ENCODE data around the gene ABHD14A. TPM values are rescaled to one million over a fixed set of nuclear protein-coding genes. Genes with fewer than 3 reads are reported as not detected.

Gene ABHD14A
- total RNA-seq, 2 experiments from 2014 or later = 6.3 to 7.5 TPM

GRCh38 chr3:51948016-51948580 lies 26.8 kb upstream of the ABHD14A start:
- ChIA-PET POLR2A (no interaction called here), CTCF (interaction anchor here (0.7 kb wide), 1 partner anchor 48 kb away, joined by 3 read pairs; the partner anchor contains the start of gene RPL29)
- no peak overlapping the region for H3K27ac Mint-ChIP-seq
- no peak overlapping the region for H3K4me3 Mint-ChIP-seq
- intact Hi-C loops (cut with DNase I, micrococcal nuclease) = loop anchor here in 1 of 2 experiments (10.0 kb wide), 1 partner anchor 1333 kb away; the partner anchor contains the start of genes CISH and MAPKAPK3
- H3K36me3 Mint-ChIP-seq (ENCODE audit: low read depth) = no peaks in the 10 kb centered on the region
- H3K4me1 Mint-ChIP-seq = peaks cover under 1% of the 10 kb centered on the region
- ATAC-seq (no peak), DNase-seq (no peak)
- H3K27me3 Mint-ChIP-seq = peaks cover 2% of the 10 kb centered on the region
- H3K9me3 Mint-ChIP-seq (ENCODE audit: low read depth) = no peaks in the 10 kb centered on the region

- Mint-ChIP-seq H3K27me3 (peaks cover 9% of the 10 kb centered on the region), H3K9me3 (ENCODE audit: low read depth) (no peaks in the 10 kb centered on the region), H3K4me3 (no peak overlapping the region), H3K27ac (no peak overlapping the region), H3K4me1 (no peaks in the 10 kb centered on the region), H3K36me3 (ENCODE audit: low read depth) (no peaks in the 10 kb centered on the region)
- intact Hi-C loops (cut with DNase I, micrococcal nuclease) = loop anchor here in 1 of 2 experiments (10.0 kb wide), 1 partner anchor 1334 kb away; the partner anchor contains the start of genes CISH and MAPKAPK3
- DNase-seq = no peak
- ChIA-PET CTCF (no interaction called here), POLR2A (no interaction called here)
- no peak for ATAC-seq
Measured at GRCh38 chr3:51949121-51949520, 25.7 kb upstream of the ABHD14A start.

GRCh38 chr3:51950899-51951298 lies 24.0 kb upstream of the ABHD14A start:
- ATAC-seq = no peak
- POLR2A ChIA-PET = no interaction called here

GRCh38 chr3:51953445-51953844 lies 21.4 kb upstream of the ABHD14A start:
- peaks cover 4% of the 10 kb centered on the region for H3K4me1 Mint-ChIP-seq
- ChIA-PET POLR2A (interaction anchor here (0.6 kb wide), 1 partner anchor 79 kb away, joined by 4 read pairs; no protein-coding TSS in a partner anchor), CTCF (interaction anchor here (1.0 to 1.6 kb wide), 2 partner anchors 11 to 19 kb away, joined by 3 to 7 read pairs; no protein-coding TSS in a partner anchor)
- H3K9me3 Mint-ChIP-seq (ENCODE audit: low read depth) = no peaks in the 10 kb centered on the region
- H3K4me3 Mint-ChIP-seq = no peak overlapping the region
- H3K27ac Mint-ChIP-seq = no peak overlapping the region
- intact Hi-C loops (cut with DNase I, micrococcal nuclease) = no loop called here
- peaks cover 1% of the 10 kb centered on the region for H3K36me3 Mint-ChIP-seq (ENCODE audit: low read depth)
- ATAC-seq (no peak), DNase-seq (no peak)
- H3K27me3 Mint-ChIP-seq = peaks cover 22% of the 10 kb centered on the region

More at GRCh38 chr3:51950899-51951298, 24.0 kb upstream of the ABHD14A start:
- CTCF ChIA-PET = interaction anchor here (1.2 kb wide), 1 partner anchor 24 kb away, joined by 3 read pairs; the partner anchor contains the start of gene ABHD14A
- Mint-ChIP-seq H3K4me1 (no peaks in the 10 kb centered on the region), H3K4me3 (no peak overlapping the region), H3K27ac (no peak overlapping the region), H3K36me3 (ENCODE audit: low read depth) (no peaks in the 10 kb centered on the region), H3K9me3 (ENCODE audit: low read depth) (no peaks in the 10 kb centered on the region), H3K27me3 (peaks cover 20% of the 10 kb centered on the region)
- no peak for DNase-seq
- intact Hi-C loops (cut with DNase I, micrococcal nuclease) = no loop called here

GRCh38 chr3:51954105-51954504 lies 20.8 kb upstream of the ABHD14A start:
- intact Hi-C loops (cut with DNase I, micrococcal nuclease) = no loop called here
- ChIA-PET CTCF (interaction anchor here (1.0 to 1.5 kb wide), 4 partner anchors 9 to 20 kb away, joined by 3 to 5 read pairs (median 4); partner anchors contain the start of genes ABHD14B and PARP3), POLR2A (interaction anchor here (0.6 kb wide), 1 partner anchor 122 kb away, joined by 3 read pairs; no protein-coding TSS in a partner anchor)
- ATAC-seq (no peak), DNase-seq (no peak)
- Mint-ChIP-seq H3K4me1 (peaks cover 4% of the 10 kb centered on the region), H3K9me3 (ENCODE audit: low read depth) (no peaks in the 10 kb centered on the region), H3K36me3 (ENCODE audit: low read depth) (peaks cover 1% of the 10 kb centered on the region), H3K27ac (no peak overlapping the region), H3K27me3 (peaks cover 22% of the 10 kb centered on the region), H3K4me3 (no peak overlapping the region)

GRCh38 chr3:51954713-51955112 lies 20.2 kb upstream of the ABHD14A start:
- no peak for ATAC-seq
- POLR2A ChIA-PET = interaction anchor here (0.6 kb wide), 1 partner anchor 121 kb away, joined by 3 read pairs; no protein-coding TSS in a partner anchor
- peaks cover 1% of the 10 kb centered on the region for H3K36me3 Mint-ChIP-seq (ENCODE audit: low read depth)

GRCh38 chr3:51955175-51955892 lies 19.5 kb upstream of the ABHD14A start, which contains the start of gene GPR62:
Gene GPR62, plus strand, starts transcription at chr3:51955381. Its CDS starts 272 bp downstream, at chr3:51955653.
- intact Hi-C loops (cut with DNase I, micrococcal nuclease) = no loop called here
- DNase-seq = no peak
- ChIA-PET POLR2A (no interaction called here), CTCF (interaction anchor here (1.0 to 1.5 kb wide), 3 partner anchors 10 to 19 kb away, joined by 4 to 5 read pairs (median 5); partner anchors contain the start of genes ABHD14B and PARP3)
- Mint-ChIP-seq H3K36me3 (ENCODE audit: low read depth) (peaks cover 1% of the 10 kb centered on the region), H3K27ac (no peak within 1 kb of the TSS), H3K27me3 (peaks cover 22% of the 10 kb centered on the region), H3K9me3 (ENCODE audit: low read depth) (no peaks in the 10 kb centered on the region), H3K4me1 (peaks cover 4% of the 10 kb centered on the region), H3K4me3 (no peak within 1 kb of the TSS)
- no peak for ATAC-seq

More at GRCh38 chr3:51954713-51955112, 20.2 kb upstream of the ABHD14A start:
- CTCF ChIA-PET = interaction anchor here (0.5 to 1.5 kb wide), 5 partner anchors 9 to 198 kb away, joined by 3 to 5 read pairs (median 4); partner anchors contain the start of genes ABHD14B and PARP3
- intact Hi-C loops (cut with DNase I, micrococcal nuclease) = no loop called here
- Mint-ChIP-seq H3K27me3 (peaks cover 22% of the 10 kb centered on the region), H3K4me1 (peaks cover 4% of the 10 kb centered on the region), H3K27ac (no peak overlapping the region), H3K9me3 (ENCODE audit: low read depth) (no peaks in the 10 kb centered on the region), H3K4me3 (no peak overlapping the region)
- DNase-seq = no peak

GRCh38 chr3:51955893-51956770 lies 18.7 kb upstream of the ABHD14A start:
- peaks cover 1% of the 10 kb centered on the region for H3K36me3 Mint-ChIP-seq (ENCODE audit: low read depth)
- H3K27me3 Mint-ChIP-seq = peaks cover 22% of the 10 kb centered on the region
- CTCF ChIA-PET = interaction anchor here (1.0 kb wide), 1 partner anchor 18 kb away, joined by 3 read pairs; the partner anchor contains the start of gene ABHD14B
- POLR2A ChIA-PET = interaction anchor here (0.6 kb wide), 1 partner anchor 37 kb away, joined by 4 read pairs; no protein-coding TSS in a partner anchor
- no peak overlapping the region for H3K27ac Mint-ChIP-seq
- intact Hi-C loops (cut with DNase I, micrococcal nuclease) = no loop called here
- H3K9me3 Mint-ChIP-seq (ENCODE audit: low read depth) = no peaks in the 10 kb centered on the region
- ATAC-seq = peak; percentile 76
- peaks cover 4% of the 10 kb centered on the region for H3K4me1 Mint-ChIP-seq
- DNase-seq = peak; percentile 61
- no peak overlapping the region for H3K4me3 Mint-ChIP-seq

- H3K4me3 Mint-ChIP-seq = no peak overlapping the region
- CTCF ChIA-PET = interaction anchor here (0.6 to 1.1 kb wide), 5 partner anchors 11 to 1574 kb away, joined by 3 to 5 read pairs (median 4); partner anchors contain the start of genes ABHD14B, ACY1, PARP3 and RRP9
- peaks cover 4% of the 10 kb centered on the region for H3K4me1 Mint-ChIP-seq
- DNase-seq (no peak), ATAC-seq (no peak)
- intact Hi-C loops (cut with DNase I, micrococcal nuclease) = no loop called here
- no peak overlapping the region for H3K27ac Mint-ChIP-seq
- POLR2A ChIA-PET = no interaction called here
- H3K27me3 Mint-ChIP-seq = peaks cover 20% of the 10 kb centered on the region
- H3K36me3 Mint-ChIP-seq (ENCODE audit: low read depth) = peaks cover 1% of the 10 kb centered on the region
- no peaks in the 10 kb centered on the region for H3K9me3 Mint-ChIP-seq (ENCODE audit: low read depth)
Measured at GRCh38 chr3:51957520-51958205, 17.2 kb upstream of the ABHD14A start.
